SIG-M5 (cell line): ENCODE measurements around the gene PTGES2.

ENCODE experiments used
- DNase-seq: peaks from one replicate; lab custom pipeline; 2025; lab: John Stamatoyannopoulos, UW

The PTGES2 gene

GRCh38 chr9:128153060-128153946 lies 25.8 kb upstream of the PTGES2 start:
- DNase-seq = no peak

DNA sequence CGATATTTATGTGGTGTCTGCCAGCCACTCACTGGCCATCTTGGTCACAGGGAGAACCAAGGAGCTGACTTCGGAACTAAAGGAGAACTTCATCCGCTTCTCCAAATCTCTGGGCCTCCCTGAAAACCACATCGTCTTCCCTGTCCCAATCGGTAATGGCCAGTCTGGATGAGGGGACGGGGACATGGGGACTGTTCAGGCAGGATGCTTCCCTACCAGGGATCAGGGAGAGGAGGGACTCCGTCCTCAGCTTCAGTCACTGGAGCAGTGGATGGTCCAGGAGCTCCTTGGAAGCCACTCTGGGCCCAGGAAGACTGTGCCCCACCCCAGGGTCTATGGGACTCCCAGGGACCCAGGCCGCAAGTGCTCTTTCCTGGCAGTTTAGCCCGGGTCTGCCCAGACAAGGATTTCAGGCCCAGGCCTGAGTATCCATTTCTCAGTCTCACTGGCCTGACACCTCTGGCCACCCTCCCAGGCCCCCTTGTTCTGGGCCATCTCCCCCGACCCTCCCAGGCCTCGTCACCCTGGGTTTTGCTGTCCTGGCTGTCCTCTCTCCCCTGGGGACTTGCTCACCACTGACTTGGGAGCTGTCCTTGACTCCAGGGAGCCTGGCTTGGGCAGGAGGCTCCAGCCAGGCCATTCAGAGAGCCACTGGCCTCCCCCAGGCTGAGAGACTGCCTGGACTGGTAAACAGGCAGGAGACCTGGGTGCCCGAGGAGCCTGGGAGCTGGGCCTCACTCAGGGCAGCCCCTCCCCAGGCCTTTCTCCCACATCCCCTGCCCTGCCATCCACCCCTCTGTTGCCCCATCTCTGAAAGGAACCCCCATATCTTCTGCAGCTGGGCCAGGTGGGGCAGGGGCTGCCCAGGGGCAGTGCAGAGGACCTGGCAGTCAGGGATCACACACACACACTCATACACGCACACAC lies 24.9 kb upstream of the PTGES2 start:
- no peak for DNase-seq

- DNase-seq = no peak
Observed at GRCh38 chr9:128151309-128152132, 24.0 kb upstream of the PTGES2 start.

DNA sequence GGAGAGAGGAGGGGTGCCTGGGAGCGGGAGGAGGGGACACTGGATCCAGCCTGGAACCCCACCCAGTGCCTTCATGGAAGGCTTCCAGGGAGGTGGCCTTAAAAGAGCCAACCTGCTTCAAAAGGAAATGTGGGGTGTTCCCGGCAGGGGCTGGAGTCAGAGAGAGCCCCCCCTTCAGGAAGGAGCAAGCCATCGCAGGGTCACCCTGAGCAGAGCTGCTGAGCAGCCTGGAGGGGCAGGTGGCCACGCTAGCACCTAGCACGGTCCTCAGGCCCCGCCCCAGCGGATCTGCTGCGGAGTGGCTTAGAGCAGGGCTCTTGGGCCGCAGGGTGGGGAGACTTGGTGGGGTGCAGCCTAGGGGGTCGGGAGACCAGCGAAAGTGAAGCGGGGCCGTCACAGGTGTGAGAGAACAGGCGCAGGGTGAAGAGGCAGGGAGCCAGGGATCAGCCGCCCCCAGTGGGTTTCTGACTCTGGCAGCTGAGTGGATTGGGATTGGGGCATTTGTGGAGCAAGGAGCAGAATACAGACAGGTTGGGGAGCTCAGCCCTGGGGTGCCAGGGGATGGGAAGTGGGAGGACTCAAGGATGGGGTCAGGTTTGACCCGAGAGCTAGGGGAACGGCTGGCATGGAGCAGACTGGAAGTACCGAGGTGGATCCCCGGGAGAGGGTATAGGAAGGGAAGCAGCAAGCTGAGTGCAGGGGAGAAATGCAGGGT lies 23.2 kb upstream of the PTGES2 start:
- no peak for DNase-seq

DNA sequence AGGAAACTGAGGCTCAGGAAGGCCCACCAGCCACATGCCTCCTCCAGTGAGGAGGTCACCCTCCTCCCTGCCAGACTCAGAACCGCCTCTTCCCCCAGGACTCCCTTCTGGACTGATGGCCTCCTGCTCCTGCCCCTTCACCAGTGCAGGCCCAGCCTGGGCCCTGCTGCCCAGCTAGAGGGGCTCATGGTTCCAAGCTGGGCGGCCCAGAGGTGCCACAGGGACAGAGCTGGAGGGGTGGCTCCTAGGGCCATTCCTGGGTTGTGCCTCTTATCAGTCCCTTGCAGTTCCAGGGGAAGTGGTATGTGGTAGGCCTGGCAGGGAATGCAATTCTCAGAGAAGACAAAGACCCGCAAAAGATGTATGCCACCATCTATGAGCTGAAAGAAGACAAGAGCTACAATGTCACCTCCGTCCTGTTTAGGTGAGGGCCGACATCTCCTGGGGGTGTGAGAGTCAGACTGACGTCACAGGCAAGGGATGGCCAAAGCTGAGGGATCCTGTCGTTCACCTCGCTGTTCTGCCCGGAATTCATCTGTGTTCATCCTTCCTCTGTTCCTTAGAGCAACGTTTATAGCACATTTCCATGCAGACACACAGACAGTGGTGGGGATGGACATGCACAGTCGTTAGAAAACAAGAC lies 22.5 kb upstream of the PTGES2 start:
- no peak for DNase-seq

DNA sequence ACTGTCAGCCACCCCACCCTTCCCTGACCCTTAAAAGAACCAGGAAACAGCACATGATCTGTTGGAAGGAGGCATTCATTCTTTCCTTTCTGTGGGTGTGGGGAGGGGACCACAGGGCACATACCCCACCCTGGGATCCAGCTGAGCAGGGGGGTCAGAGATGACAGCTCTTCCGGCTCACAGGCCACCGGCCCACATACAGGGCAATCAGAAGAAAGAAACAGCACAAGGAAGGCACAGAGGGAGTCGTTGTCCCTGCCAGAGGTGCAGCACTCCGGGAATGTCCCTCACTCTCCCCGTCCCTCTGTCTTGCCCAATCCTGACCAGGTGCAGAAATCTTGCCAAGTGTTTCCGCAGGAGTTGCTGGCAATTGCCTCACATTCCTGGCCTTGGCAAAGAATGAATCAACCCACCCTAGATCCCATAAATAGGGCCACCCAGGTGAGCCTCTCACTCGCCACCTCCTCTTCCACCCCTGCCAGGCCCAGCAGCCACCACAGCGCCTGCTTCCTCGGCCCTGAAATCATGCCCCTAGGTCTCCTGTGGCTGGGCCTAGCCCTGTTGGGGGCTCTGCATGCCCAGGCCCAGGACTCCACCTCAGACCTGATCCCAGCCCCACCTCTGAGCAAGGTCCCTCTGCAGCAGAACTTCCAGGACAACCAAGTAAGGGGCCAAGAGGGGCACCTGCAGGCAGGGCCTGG lies 21.6 kb upstream of the PTGES2 start, which contains the start of gene LCN2:
LCN2 (plus strand) TSS at position 453 of the 701 bp plus-strand sequence; CDS start at position 526, 73 bp downstream.
- DNase-seq = no peak

DNA sequence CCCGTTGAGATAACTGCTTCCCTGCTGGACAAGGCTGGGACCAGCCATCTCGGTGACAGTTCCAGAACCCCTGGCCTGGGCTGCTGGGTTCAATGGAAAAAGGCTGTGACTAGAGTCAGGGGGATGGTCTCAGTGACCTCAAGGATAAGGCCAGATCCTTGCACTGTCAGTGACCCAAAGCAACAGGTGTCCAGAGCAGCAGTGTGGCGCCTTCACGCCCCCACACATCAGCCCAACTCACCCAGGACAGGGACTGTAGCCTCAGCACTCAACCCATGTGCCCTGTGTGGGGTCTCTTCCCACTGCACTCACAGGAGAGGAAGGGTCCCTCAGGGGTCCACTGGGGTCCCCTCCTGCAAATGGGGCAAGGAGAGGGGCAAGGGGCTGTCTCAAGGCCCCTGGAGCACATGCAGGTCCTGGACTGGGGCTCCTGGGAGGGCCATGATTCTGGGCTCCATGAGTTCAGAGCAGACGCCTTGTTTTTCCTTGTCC lies 21.0 kb upstream of the PTGES2 start:
- DNase-seq = no peak

- no peak for DNase-seq
Observed at GRCh38 chr9:128146591-128147120, 19.1 kb upstream of the PTGES2 start.

DNA sequence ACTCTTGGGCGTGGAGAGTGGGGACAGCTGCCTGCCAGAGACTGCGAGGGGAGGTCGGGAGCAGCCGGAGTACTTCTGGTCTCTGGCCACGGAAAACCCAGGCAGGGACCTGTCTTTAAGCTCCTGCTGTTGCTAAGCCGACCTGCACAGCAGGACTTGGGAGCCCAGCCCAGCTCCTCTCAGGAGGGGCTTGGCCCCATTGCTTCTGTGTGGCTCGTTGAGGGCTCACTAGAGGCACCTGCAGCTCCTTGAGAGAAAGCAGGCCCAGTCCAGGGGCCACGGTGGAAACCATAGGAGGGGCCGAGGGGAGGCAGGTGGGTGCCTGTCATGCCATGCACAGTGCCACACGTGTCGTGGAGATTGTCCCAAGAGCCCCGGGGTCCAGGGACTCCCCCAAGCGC lies 18.4 kb upstream of the PTGES2 start:
- DNase-seq = no peak

GRCh38 chr9:128145536-128145935 lies 18.0 kb upstream of the PTGES2 start:
- no peak for DNase-seq

GRCh38 chr9:128144239-128145181 lies 17.0 kb upstream of the PTGES2 start:
- DNase-seq = no peak

DNA sequence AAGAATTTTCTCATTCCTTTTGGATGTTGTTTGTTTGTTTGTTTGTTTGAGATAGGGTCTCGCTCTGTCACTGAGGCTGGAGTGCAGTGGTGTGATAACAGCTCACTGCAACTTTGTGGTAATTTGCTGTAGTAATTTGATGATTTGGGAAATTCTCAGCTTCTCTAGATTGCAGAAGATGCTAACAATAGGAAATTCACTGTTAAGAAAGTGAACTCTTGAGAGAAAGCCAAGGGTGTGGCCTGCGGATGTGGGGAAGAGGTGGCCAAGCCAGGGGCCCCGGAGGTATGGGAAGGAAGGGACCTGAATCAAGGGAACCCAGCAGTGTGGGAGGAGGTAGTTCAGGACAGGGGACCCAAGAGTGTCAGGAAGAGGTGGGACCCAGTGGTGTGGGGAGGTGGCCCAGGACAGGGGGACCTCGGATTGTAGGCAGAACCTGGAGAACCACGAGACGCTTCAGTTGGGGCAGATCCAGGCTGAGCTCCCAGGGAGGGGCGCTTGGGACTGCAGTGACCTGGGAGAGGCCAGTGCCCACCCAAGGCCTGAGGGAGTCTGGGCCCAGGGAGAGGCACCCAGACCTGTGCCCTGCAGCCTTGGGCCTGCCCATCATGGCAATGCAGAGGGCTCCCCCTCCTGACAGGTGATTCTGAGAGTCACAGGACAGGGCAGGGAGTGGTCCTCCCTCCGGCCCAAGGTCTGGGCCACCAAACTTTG lies 16.2 kb upstream of the PTGES2 start:
- DNase-seq = no peak

DNA sequence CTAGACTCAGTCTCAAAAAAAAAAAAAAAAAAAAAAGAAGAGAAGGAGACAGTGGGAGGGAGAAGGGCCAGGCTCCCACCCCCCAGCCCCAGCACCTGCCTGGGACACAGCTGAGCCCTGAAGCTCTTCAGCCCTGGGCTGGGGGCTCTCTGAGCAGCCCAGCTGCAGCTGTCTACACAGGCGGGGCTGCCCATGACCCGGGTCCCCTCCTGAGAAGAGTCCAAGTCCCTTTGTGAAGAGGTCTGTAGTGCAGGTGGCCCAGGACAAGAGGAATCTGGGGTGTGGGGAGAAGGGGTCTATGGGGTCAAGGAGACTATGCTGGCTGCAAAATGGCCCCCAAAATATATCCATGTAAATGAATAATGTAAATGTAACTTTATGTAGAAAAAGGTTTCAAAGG lies 15.1 kb upstream of the PTGES2 start:
- no peak for DNase-seq

DNA sequence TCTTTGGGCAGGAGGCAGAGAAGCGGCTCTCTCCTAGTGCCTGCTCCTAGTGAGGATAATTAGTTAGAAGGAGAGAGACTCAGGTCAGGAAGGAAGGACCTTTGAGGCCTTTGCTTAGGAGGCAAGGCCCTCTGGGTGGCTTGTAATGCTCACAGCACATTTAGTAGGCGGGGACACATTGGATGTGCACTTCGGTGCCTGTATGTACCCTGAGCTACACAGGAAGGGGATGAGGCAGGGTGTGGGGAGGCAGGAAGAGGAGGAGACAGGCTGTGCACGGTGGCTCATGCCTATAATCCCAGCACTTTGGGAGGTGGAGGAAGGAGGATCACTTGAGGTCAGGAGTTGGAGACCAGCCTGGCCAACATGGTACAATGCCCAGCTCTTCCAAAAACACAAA lies 14.5 kb upstream of the PTGES2 start:
- no peak for DNase-seq

DNA sequence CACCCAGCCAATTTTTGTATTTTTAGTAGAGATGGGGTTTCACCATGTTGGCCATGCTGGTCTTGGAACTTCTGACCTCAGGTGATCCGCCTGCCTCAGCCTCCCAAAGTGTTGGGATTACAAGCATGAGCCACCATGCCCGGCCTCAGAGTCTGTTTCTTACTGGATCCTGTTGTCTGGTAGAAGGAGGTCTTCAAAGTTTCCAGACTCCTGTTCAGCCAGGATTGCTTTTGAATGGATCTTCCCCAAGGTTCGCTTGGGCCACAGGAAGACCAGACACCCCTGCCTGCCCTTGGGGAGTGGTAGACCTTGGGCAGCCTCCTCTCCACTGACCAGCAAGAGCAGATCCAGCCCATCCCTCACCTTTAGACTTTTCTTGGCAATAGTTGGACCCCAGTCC lies 14.1 kb upstream of the PTGES2 start:
- DNase-seq = no peak

DNA sequence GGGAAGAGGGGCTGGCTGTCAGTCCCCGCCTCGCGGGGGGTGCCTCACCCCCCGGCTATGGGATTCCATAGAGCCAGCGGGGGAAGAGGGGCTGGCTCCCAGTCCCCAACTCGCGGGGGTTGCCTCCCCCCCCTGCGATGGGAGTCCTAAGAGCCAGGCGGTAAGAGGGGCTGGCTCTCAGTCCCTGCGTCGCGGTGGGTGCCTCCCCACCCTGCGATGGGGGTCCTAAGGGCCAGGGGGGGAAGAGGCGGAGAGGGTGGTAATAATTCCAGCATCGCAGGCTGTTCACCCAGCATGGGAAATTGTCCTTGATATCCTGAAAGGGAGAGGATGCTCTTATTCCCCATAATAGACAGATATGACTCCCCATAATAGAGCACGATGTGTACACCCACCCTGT lies 12.1 kb upstream of the PTGES2 start:
- no peak for DNase-seq

DNA sequence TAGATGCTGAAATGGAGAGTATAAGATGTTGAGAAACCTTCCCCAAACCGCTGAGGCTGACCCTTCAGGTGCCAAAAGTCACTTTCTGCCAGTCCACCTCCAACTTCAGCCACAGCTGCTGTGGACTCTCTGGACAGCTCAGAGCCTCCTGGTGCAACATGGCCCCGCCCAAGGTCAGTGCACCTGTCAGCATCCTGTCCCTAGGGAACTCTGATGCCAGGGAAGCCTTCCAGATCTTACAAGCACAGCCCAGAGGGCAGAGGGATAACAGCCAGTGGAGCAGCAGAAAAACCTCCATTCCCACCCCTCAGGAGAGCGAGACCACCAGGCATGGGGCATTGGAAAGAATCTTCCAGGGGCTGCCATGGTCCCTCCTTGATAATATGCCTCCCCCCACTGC lies 10.5 kb upstream of the PTGES2 start:
- no peak for DNase-seq
